H9 (cell line): Measurements from ENCODE around the gene DDX47. TPM values are rescaled to one million over a fixed set of nuclear protein-coding genes. Genes with fewer than 3 reads are reported as not detected.

ENCODE experiments used
- DNase-seq: peaks from one replicate; pipeline ENCODE4 v3.0.0-alpha.2; 2017
- H2AFZ ChIP-seq: one replicate; pipeline ENCODE4 v1.6.1; 2013; ENCODE audit warnings: mild to moderate bottlenecking, low read length, control low read depth, moderate library complexity
- H2AK5ac ChIP-seq: 2 replicates; pipeline ENCODE4 v1.6.1; 2013; ENCODE audit warnings: low read length, control low read depth, mixed read lengths; ENCODE audit not compliant: insufficient read length
- H2BK120ac ChIP-seq: one replicate; pipeline ENCODE4 v1.6.1; 2013; ENCODE audit warnings: low read depth, mild to moderate bottlenecking, low read length, control low read depth, inconsistent platforms; ENCODE audit not compliant: poor library complexity, severe bottlenecking
- H2BK12ac ChIP-seq: 2 replicates; pipeline ENCODE4 v1.6.1; 2013; ENCODE audit warnings: low read length, control low read depth, mixed read lengths, low read depth; ENCODE audit not compliant: insufficient read length
- H2BK15ac ChIP-seq: 2 replicates; pipeline ENCODE4 v1.6.1; 2013; ENCODE audit warnings: low read depth, low read length, control low read depth
- H2BK20ac ChIP-seq: one replicate; pipeline ENCODE4 v1.6.1; 2013; ENCODE audit warnings: low read depth, mild to moderate bottlenecking, low read length, control low read depth, inconsistent platforms; ENCODE audit not compliant: poor library complexity, severe bottlenecking
- H2BK5ac ChIP-seq: 2 replicates; pipeline ENCODE4 v1.6.1; 2013; ENCODE audit warnings: low read length, control low read depth, mixed read lengths; ENCODE audit not compliant: insufficient read length
- H3K14ac ChIP-seq: 2 replicates; pipeline ENCODE4 v1.6.1; 2013; ENCODE audit warnings: low read length, control low read depth; ENCODE audit not compliant: insufficient read depth
- H3K18ac ChIP-seq: 2 replicates; pipeline ENCODE4 v1.6.1; 2013; ENCODE audit warnings: low read depth, mild to moderate bottlenecking, mixed read lengths, low read length, control low read depth; ENCODE audit not compliant: insufficient read length
- H3K23ac ChIP-seq: 2 replicates; pipeline ENCODE4 v1.6.1; 2013; ENCODE audit warnings: low read length, control low read depth, mixed read lengths, low read depth; ENCODE audit not compliant: insufficient read length
- H3K23me2 ChIP-seq: 2 replicates; pipeline ENCODE4 v1.6.1; 2013; ENCODE audit warnings: low read depth, mild to moderate bottlenecking, mixed read lengths, low read length, control low read depth; ENCODE audit not compliant: insufficient read length, poor library complexity, severe bottlenecking
- H3K27ac ChIP-seq: 2 replicates; pipeline ENCODE4 v1.5.1; 2013; ENCODE audit warnings: low read length, control low read depth, mixed read lengths, low read depth; ENCODE audit not compliant: insufficient read length
- H3K27me3 ChIP-seq: 2 replicates; pipeline ENCODE4 v1.6.1; 2013; ENCODE audit warnings: low read length, control low read depth, inconsistent platforms; ENCODE audit not compliant: insufficient read depth
- H3K4ac ChIP-seq: 2 replicates; pipeline ENCODE4 v1.6.1; 2013; ENCODE audit warnings: low read depth, mild to moderate bottlenecking, control low read depth, inconsistent platforms, low read length, moderate library complexity
- H3K4me1 ChIP-seq: 2 replicates; pipeline ENCODE4 v1.6.1; 2013; ENCODE audit warnings: low read length, control low read depth, inconsistent platforms; ENCODE audit not compliant: insufficient read depth
- H3K4me2 ChIP-seq: 2 replicates; pipeline ENCODE4 v1.6.1; 2013; ENCODE audit warnings: low read length, control low read depth, mixed read lengths; ENCODE audit not compliant: insufficient read length, insufficient read depth
- H3K56ac ChIP-seq: 2 replicates; pipeline ENCODE4 v1.6.1; 2013; ENCODE audit warnings: low read depth, mild to moderate bottlenecking, mixed read lengths, low read length, control low read depth; ENCODE audit not compliant: insufficient read length
- H3K79me1 ChIP-seq: 2 replicates; pipeline ENCODE4 v1.6.1; 2013; ENCODE audit warnings: low read depth, mild to moderate bottlenecking, moderate library complexity, low read length, control low read depth, inconsistent platforms; ENCODE audit not compliant: insufficient read depth, poor library complexity, severe bottlenecking
- H3K79me2 ChIP-seq: 2 replicates; pipeline ENCODE4 v1.6.1; 2013; ENCODE audit warnings: low read length, control low read depth, inconsistent platforms; ENCODE audit not compliant: insufficient read depth
- H3K9ac ChIP-seq: 2 replicates; pipeline ENCODE4 v1.6.1; 2013; ENCODE audit warnings: low read length, control low read depth, mixed read lengths; ENCODE audit not compliant: insufficient read length; ENCODE audit errors: extremely low read depth
- H3K9me3 ChIP-seq: one replicate; pipeline ENCODE4 v1.6.1; 2013; ENCODE audit warnings: low read depth, low read length, inconsistent platforms; ENCODE audit not compliant: control insufficient read depth
- H3T11ph ChIP-seq: one replicate; pipeline ENCODE4 v1.6.1; 2013; ENCODE audit warnings: mild to moderate bottlenecking, low read length, control low read depth, inconsistent platforms
- H4K20me1 ChIP-seq: one replicate; pipeline ENCODE4 v1.6.1; 2013; ENCODE audit not compliant: control insufficient read depth, insufficient read length, insufficient read depth
- H4K5ac ChIP-seq: 2 replicates; pipeline ENCODE4 v1.6.1; 2013; ENCODE audit warnings: low read depth, mild to moderate bottlenecking, mixed read lengths, low read length, control low read depth; ENCODE audit not compliant: insufficient read length
- H4K8ac ChIP-seq: replicated peaks from 2 replicates; pipeline ENCODE4 v1.6.1; 2013; ENCODE audit warnings: low read length, control low read depth, mixed read lengths, low read depth; ENCODE audit not compliant: insufficient read length
- H4K91ac ChIP-seq: 2 replicates; pipeline ENCODE4 v1.6.1; 2013; ENCODE audit warnings: low read depth, mild to moderate bottlenecking, moderate library complexity, mixed read lengths, low read length, control low read depth; ENCODE audit not compliant: insufficient read length
- H3K27ac Mint-ChIP-seq, 3 experiments: 2 replicates in 2 of 3; 3 replicates in 1 of 3; pipeline ENCODE4 v1.8.0; 2020 to 2021; ENCODE audit warnings: mixed read lengths in 3 of 3, mild to moderate bottlenecking in 1 of 3, moderate library complexity in 1 of 3
- H3K27me3 Mint-ChIP-seq: 2 replicates; pipeline ENCODE4 v1.8.0; 2021; ENCODE audit warnings: low read depth, mild to moderate bottlenecking, moderate library complexity, mixed read lengths
- H3K36me3 Mint-ChIP-seq, 3 experiments: 2 replicates in 2 of 3; 3 replicates in 1 of 3; pipeline ENCODE4 v1.8.0; 2020 to 2021; ENCODE audit warnings: low read depth in 3 of 3, mixed read lengths in 3 of 3; ENCODE audit not compliant: insufficient read depth in 1 of 3
- H3K4me1 Mint-ChIP-seq, 2 experiments: 2 replicates each; pipeline ENCODE4 v1.8.0; 2020; ENCODE audit warnings: mixed read lengths in 2 of 2
- H3K4me3 Mint-ChIP-seq, 2 experiments: 2 replicates in 1 of 2; 3 replicates in 1 of 2; pipeline ENCODE4 v1.8.0; 2020 to 2021; ENCODE audit warnings: mild to moderate bottlenecking in 2 of 2, mixed read lengths in 2 of 2, moderate library complexity in 1 of 2
- H3K9me3 Mint-ChIP-seq, 2 experiments: 2 replicates in 1 of 2; 3 replicates in 1 of 2; pipeline ENCODE4 v1.8.0; 2020; ENCODE audit warnings: mild to moderate bottlenecking in 2 of 2, mixed read lengths in 2 of 2, moderate library complexity in 1 of 2
- WGBS: extraction: QIAGEN DNeasy Blood & Tissue Kit; methylation state at CpG from one replicate; pipeline ENCODE4 v1.1.7; 2013; ENCODE audit warnings: missing lambda C conversion rate, low lambda C conversion rate, mixed read lengths; ENCODE audit not compliant: insufficient read length; ENCODE audit errors: extremely low coverage; 5-methylcytosine and 5-hydroxymethylcytosine counted together
- total RNA-seq: library from RNA; stranded (reverse); gene quantifications from 2 replicates; pipeline ENCODE4 v1.2.1, GENCODE V29; 2021
- TF ChIP-seq, protein P1 (sequence below): fragments of 200-600 bp; sonication (generic); conservative IDR thresholded peaks from 3 replicates; pipeline ENCODE4 v1.8.0; 2021; ENCODE audit warnings: antibody characterized with exemption, mild to moderate bottlenecking

Gene DDX47
- total RNA-seq, 1 experiment from 2014 or later, result 78.2 TPM

DNA sequence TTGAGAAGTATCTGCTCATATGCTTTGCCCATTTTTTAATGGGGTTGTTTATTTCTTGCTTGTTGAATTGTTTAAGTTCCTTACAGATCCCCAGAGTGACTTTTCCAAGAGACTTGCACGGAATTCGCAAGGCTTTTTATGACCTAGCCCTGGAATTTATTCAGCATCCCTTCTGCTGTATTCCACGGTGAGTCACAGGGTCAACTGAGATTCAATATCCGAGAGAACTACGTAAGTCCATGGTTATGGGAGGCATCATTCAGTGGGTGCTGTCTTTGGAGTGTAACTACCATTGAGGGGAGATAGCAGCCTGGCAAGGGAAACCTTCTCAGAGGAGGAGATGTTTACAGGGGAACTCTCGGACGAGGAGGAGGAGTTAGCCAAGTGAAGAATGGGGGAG lies 57.3 kb downstream of the DDX47 start:
- H3K9me3 ChIP-seq, result no peaks in the 10 kb centered on the region
- no peak overlapping the region for H3K4ac ChIP-seq
- no peaks in the 10 kb centered on the region for H3K79me1 ChIP-seq
- WGBS, result no CpG with 5 or more reads among the region's 7 CpGs
- H3K14ac ChIP-seq, result no peak overlapping the region
- no peak overlapping the region for H2BK120ac ChIP-seq
- H4K8ac ChIP-seq, result no peak overlapping the region
- no peaks in the 10 kb centered on the region for H4K20me1 ChIP-seq
- H3K9ac ChIP-seq, result no peak overlapping the region
- H3K4me2 ChIP-seq, result no peak overlapping the region
- DNase-seq, result no peak
- peaks cover 16% of the 10 kb centered on the region; the same call in 1 of the 2 replicates for H3K4me1 ChIP-seq
- no peak overlapping the region for H4K91ac ChIP-seq
- H3K23me2 ChIP-seq, result no peaks in the 10 kb centered on the region
- no peak overlapping the region for H2BK5ac ChIP-seq
- H3K27me3 ChIP-seq, result no peaks in the 10 kb centered on the region
- Mint-ChIP-seq H3K4me3 (no peak overlapping the region), H3K4me1 (peaks cover 23 to 46% of the 10 kb centered on the region in 2 experiments), H3K27me3 (no peaks in the 10 kb centered on the region; the same call in 1 of the 2 replicates), H3K27ac (peak overlapping the region in 1 of 3 experiments; percentile 40; a peak in 2 of 7 replicates), H3K9me3 (no peaks in the 10 kb centered on the region; a peak in 1 of 5 replicates), H3K36me3 (peaks cover 0 to 4% (median 0%) of the 10 kb centered on the region in 3 experiments; a peak in 2 of 7 replicates)
- TF ChIP-seq, protein P1, sequence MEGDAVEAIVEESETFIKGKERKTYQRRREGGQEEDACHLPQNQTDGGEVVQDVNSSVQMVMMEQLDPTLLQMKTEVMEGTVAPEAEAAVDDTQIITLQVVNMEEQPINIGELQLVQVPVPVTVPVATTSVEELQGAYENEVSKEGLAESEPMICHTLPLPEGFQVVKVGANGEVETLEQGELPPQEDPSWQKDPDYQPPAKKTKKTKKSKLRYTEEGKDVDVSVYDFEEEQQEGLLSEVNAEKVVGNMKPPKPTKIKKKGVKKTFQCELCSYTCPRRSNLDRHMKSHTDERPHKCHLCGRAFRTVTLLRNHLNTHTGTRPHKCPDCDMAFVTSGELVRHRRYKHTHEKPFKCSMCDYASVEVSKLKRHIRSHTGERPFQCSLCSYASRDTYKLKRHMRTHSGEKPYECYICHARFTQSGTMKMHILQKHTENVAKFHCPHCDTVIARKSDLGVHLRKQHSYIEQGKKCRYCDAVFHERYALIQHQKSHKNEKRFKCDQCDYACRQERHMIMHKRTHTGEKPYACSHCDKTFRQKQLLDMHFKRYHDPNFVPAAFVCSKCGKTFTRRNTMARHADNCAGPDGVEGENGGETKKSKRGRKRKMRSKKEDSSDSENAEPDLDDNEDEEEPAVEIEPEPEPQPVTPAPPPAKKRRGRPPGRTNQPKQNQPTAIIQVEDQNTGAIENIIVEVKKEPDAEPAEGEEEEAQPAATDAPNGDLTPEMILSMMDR, result no peak
- no peak overlapping the region for H2BK15ac ChIP-seq
- H3K27ac ChIP-seq, result no peak overlapping the region
- H3K18ac ChIP-seq, result no peak overlapping the region
- H3K23ac ChIP-seq, result no peak overlapping the region
- H2BK12ac ChIP-seq, result no peak overlapping the region
- H2AFZ ChIP-seq, result no peak overlapping the region
- H2BK20ac ChIP-seq, result no peak overlapping the region
- H3K79me2 ChIP-seq, result no peaks in the 10 kb centered on the region
- H3K56ac ChIP-seq, result no peak overlapping the region
- no peak overlapping the region for H3T11ph ChIP-seq
- no peak overlapping the region for H2AK5ac ChIP-seq
- H4K5ac ChIP-seq, result no peak overlapping the region
